Naive thymus-derived CD8-positive, alpha-beta T cell (primary cell): ENCODE data around the gene ITIH4. TPM values are rescaled to one million over a fixed set of nuclear protein-coding genes. Genes with fewer than 3 reads are reported as not detected.

Experiments used
- ATAC-seq, 2 donors: fragments of 150-1000 bp; cut with Tn5 transposase in 1 of 2; sonication (Bioruptor Pico), chemical (Tn5 transposase) in 1 of 2; 1 replicate in 1 of 2; 2 replicates in 1 of 2; pipeline ENCODE4 v1.10.0; 2021; ENCODE audit warnings: mild to moderate bottlenecking in 2 of 2, moderate library complexity in 2 of 2
- POLR2A ChIA-PET: fragments of 350-600 bp; sonication (Branson Sonifier 250); formaldehyde crosslinking; loops from one replicate; lab custom pipeline; 2021; ENCODE audit warnings: antibody characterized with exemption; lab: Charles Lee
- DNase-seq, 10 donors: peaks; one replicate each; pipeline versions ENCODE4 v3.0.0 to v3.0.0-alpha.2; 2020 to 2022
- H3K27ac Mint-ChIP-seq, 10 donors: one replicate each; pipeline ENCODE4 v1.8.0; 2020 to 2022; ENCODE audit warnings: mild to moderate bottlenecking in 10 of 10, mixed read lengths in 10 of 10, moderate library complexity in 4 of 10, inconsistent platforms in 1 of 10
- H3K27me3 Mint-ChIP-seq, 5 donors: one replicate each; pipeline ENCODE4 v1.8.0; 2021 to 2022; ENCODE audit warnings: mixed read lengths in 5 of 5
- H3K36me3 Mint-ChIP-seq, 3 donors: one replicate each; pipeline ENCODE4 v1.8.0; 2020 to 2022; ENCODE audit warnings: mixed read lengths in 3 of 3, mild to moderate bottlenecking in 2 of 3, inconsistent platforms in 1 of 3
- H3K4me1 Mint-ChIP-seq, 4 donors: one replicate each; pipeline ENCODE4 v1.8.0; 2021 to 2022; ENCODE audit warnings: mixed read lengths in 4 of 4
- H3K4me3 Mint-ChIP-seq, 10 donors: one replicate each; pipeline ENCODE4 v1.8.0; 2020 to 2022; ENCODE audit warnings: mild to moderate bottlenecking in 10 of 10, mixed read lengths in 10 of 10, moderate library complexity in 6 of 10, inconsistent platforms in 1 of 10
- H3K9me3 Mint-ChIP-seq, 9 donors: one replicate each; pipeline ENCODE4 v1.8.0; 2020 to 2022; ENCODE audit warnings: mixed read lengths in 9 of 9, mild to moderate bottlenecking in 3 of 9, inconsistent platforms in 1 of 9, moderate library complexity in 1 of 9
- polyA plus RNA-seq, 3 donors: library from polyadenylated mRNA; unstranded; fragments of 300-500 nt; fragmentation: Illumina TruSeq; gene quantifications; one replicate each; pipeline ENCODE4 v1.2.3, GENCODE V29; 2021
- total RNA-seq, 8 experiments: library from RNA in 2 of 8; stranded (reverse) in 2 of 8; gene quantifications; one replicate each; pipeline ENCODE4 v1.2.3 and lab custom pipeline; 2021 to 2026

Gene ITIH4
- total and polyA plus RNA-seq, 5 experiments from 2014 or later = 0.05 to 32.6 (median 14.7) TPM; not detected in 1

DNA sequence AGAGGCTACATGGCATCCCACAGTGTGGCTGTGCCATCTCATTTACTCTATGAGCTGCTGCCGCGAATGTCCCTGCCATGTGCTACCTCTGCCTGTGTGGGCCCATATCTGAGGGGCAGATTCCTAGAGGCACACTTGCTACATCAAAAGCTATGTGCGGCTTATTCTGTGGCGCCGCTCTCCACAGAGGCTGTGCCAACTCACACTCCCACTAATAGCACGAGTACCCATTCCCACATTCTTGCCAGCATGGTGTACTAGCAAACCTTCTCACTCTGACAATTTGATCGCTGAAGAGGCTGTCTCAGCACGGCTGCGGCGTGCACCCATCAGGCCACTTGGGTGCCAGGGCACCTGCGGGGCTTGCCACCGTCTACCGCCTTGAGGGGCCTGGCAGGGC lies 35.5 kb upstream of the ITIH4 start:
- POLR2A ChIA-PET = no interaction called here
- H3K36me3 Mint-ChIP-seq = peaks cover 8 to 17% (median 15%) of the 10 kb centered on the region in 3 donors
- no peak overlapping the region for H3K4me3 Mint-ChIP-seq
- H3K4me1 Mint-ChIP-seq = peaks cover 1 to 22% (median 7%) of the 10 kb centered on the region in 4 donors
- DNase-seq = no peak
- no peak for ATAC-seq
- H3K9me3 Mint-ChIP-seq = peaks cover 3 to 20% (median 11%) of the 10 kb centered on the region in 9 donors
- no peak overlapping the region for H3K27ac Mint-ChIP-seq
- H3K27me3 Mint-ChIP-seq = no peaks in the 10 kb centered on the region

DNA sequence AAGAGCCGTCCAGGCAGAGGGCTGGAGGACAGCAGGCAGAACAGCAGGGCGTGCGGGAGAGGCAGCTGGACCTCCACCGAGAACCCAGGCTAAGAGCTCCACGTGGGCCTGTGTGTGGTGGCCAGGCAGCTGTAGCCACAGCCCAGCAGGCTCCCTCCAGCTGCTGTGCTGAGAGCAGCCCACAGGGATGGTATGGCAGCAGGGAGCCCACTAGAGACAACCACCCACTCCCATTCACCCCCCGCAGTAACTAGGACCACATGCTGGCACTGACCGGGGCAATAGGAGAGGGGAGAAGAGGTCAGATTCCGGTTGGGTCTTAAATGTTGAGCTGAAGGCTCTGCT lies 29.9 kb upstream of the ITIH4 start:
- H3K4me3 Mint-ChIP-seq = no peak overlapping the region
- H3K4me1 Mint-ChIP-seq = peaks cover 0 to 25% (median 11%) of the 10 kb centered on the region in 4 donors
- DNase-seq (peak in 1 of 10 donors; percentile 54), ATAC-seq (no peak)
- H3K27me3 Mint-ChIP-seq = no peaks in the 10 kb centered on the region
- peaks cover 0 to 11% (median 3%) of the 10 kb centered on the region in 3 donors for H3K36me3 Mint-ChIP-seq
- peaks cover 0 to 16% (median 3%) of the 10 kb centered on the region in 9 donors for H3K9me3 Mint-ChIP-seq
- H3K27ac Mint-ChIP-seq = peak overlapping the region in 3 of 10 donors; percentile 7 to 41 (median 24)
- POLR2A ChIA-PET = interaction anchor here (1.4 kb wide), 1 partner anchor 36 kb away, joined by 3 read pairs; no protein-coding TSS in a partner anchor

DNA sequence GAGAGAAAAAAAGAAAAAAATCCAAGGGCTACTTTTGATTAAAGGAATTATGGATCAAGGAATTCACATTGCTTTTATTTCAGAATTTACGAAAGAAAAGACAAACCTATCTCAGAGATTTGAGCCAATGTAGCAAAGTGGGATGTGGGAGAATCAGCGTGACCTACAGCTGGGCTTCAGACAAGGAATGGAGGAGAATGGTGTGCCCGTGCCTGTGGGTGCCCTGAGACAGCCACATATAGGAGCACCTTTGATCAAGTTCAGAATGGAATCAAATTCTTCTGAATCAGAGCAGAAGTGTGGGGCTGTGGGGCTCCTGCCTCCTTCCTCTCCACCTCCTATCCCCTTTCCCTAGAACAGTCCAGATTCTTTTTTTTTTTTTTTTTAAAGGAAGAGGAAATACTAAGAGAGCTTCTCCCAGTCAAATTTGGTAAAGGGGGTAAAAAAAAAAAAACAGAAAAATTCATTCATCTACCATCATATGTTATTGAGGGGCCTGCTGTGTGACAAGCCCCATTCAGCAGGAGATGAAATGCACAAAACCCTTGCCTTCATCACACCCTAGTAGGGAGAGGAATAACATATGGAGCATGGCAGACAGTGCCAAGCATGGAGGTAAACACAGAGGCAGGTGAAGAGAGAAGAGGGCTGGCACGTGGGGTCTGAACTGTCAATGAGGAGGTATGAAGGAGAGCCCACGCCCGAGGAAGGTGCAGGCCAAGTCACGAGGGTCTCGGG lies 29.4 kb upstream of the ITIH4 start:
- POLR2A ChIA-PET = interaction anchor here (1.4 kb wide), 1 partner anchor 37 kb away, joined by 3 read pairs; no protein-coding TSS in a partner anchor
- DNase-seq (no peak), ATAC-seq (no peak)
- peaks cover 0 to 12% (median 0%) of the 10 kb centered on the region in 3 donors for H3K36me3 Mint-ChIP-seq
- H3K4me3 Mint-ChIP-seq = no peak overlapping the region
- peaks cover 0 to 25% (median 11%) of the 10 kb centered on the region in 4 donors for H3K4me1 Mint-ChIP-seq
- H3K27me3 Mint-ChIP-seq = no peaks in the 10 kb centered on the region
- peak overlapping the region in 3 of 10 donors; percentile 7 to 41 (median 24) for H3K27ac Mint-ChIP-seq
- H3K9me3 Mint-ChIP-seq = peaks cover 0 to 10% (median 0%) of the 10 kb centered on the region in 9 donors

DNA sequence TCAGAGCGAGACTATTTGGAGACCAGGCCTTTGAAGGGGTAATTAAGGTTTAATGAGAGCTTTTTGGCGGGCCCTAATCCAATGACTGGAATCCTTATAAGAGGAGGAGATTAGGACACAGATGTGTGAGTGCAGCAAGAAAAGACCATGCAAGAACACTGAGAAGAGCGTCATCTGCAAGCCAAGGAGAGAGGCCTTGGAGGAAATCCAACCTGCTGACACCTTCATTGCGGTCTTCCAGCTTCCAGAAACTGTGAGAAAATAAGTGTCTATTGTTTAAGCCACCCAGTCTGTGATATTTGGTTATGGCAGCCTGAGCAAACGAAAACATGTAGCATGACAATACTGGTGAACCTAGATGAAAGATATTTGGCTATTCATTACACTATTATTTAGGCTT lies 27.4 kb upstream of the ITIH4 start:
- POLR2A ChIA-PET = no interaction called here
- peaks cover 0 to 24% (median 11%) of the 10 kb centered on the region in 4 donors for H3K4me1 Mint-ChIP-seq
- peaks cover 0 to 16% (median 0%) of the 10 kb centered on the region in 3 donors for H3K36me3 Mint-ChIP-seq
- H3K27ac Mint-ChIP-seq = no peak overlapping the region
- no peak for DNase-seq
- no peak for ATAC-seq
- H3K4me3 Mint-ChIP-seq = no peak overlapping the region
- no peaks in the 10 kb centered on the region for H3K9me3 Mint-ChIP-seq
- no peaks in the 10 kb centered on the region for H3K27me3 Mint-ChIP-seq

DNA sequence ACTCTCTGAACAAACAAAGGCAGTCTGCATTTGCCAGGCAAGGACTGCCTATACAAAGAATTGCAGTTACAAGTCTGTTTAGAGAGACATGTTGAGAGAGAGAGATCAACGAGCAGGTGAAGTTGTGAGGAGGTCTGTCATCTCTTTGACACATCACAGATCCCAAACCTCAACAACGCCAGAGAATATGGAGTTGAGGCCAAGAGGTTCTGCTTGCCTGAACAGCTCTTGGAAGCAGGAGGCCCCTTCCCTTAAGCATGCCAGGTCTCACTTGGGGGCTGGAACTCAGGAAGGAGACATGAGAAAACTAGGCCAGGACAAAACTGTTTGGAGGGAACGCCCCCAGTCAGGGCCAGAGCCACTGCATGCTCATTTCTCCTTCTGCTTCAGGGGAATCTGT lies 26.7 kb upstream of the ITIH4 start:
- POLR2A ChIA-PET = no interaction called here
- Mint-ChIP-seq H3K27ac (no peak overlapping the region), H3K4me1 (peaks cover 0 to 17% (median 10%) of the 10 kb centered on the region in 4 donors), H3K9me3 (no peaks in the 10 kb centered on the region), H3K36me3 (peaks cover 0 to 24% (median 2%) of the 10 kb centered on the region in 3 donors), H3K4me3 (no peak overlapping the region), H3K27me3 (no peaks in the 10 kb centered on the region)
- no peak for DNase-seq
- ATAC-seq = no peak

DNA sequence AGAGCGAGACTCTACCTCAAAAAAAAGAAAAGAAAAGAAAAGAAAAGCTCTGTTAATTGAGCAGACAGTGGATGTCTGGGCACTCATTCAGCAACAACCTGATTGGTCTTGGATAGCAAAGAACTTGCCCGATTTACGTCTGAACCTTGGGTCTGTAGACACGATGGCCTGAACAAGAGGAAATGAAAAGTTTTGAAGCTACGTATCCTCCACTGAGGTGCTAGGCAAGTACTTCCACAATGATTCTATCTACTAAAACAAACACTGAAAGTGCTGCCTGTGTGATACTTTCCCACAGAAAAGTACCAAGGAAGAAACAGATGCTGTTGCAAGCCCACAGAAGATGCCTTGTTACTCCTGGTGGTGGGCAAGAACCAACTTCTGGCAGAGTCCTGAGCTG lies 26.2 kb upstream of the ITIH4 start:
- no peak for ATAC-seq
- peaks cover 0 to 28% (median 5%) of the 10 kb centered on the region in 3 donors for H3K36me3 Mint-ChIP-seq
- POLR2A ChIA-PET = no interaction called here
- H3K9me3 Mint-ChIP-seq = no peaks in the 10 kb centered on the region
- no peak overlapping the region for H3K27ac Mint-ChIP-seq
- H3K4me1 Mint-ChIP-seq = peaks cover 0 to 13% (median 8%) of the 10 kb centered on the region in 4 donors
- no peak overlapping the region for H3K4me3 Mint-ChIP-seq
- DNase-seq = no peak
- H3K27me3 Mint-ChIP-seq = no peaks in the 10 kb centered on the region

DNA sequence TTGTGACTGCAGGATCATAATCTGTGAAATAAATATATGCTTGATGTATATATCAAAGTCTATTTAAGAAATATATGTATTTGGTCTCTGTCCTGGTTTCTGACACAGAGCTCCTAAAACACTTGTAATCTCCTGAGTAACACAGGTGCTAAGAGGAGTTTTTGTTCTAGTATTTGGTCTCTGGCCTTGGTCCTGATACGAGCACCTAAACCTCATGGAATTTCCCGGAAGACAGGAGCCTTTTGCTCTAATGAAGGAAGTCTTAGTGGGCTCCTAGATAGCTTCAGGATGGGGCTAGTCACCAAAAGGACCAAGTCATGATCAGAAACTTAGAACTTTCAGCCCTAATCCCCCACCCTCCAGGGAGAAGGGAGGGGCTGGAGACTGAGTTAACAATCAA lies 23.5 kb upstream of the ITIH4 start:
- Mint-ChIP-seq H3K4me3 (no peak overlapping the region), H3K27me3 (no peaks in the 10 kb centered on the region), H3K36me3 (peaks cover 0 to 41% (median 5%) of the 10 kb centered on the region in 3 donors), H3K4me1 (peaks cover 0 to 5% (median under 1%) of the 10 kb centered on the region in 4 donors), H3K27ac (no peak overlapping the region), H3K9me3 (no peaks in the 10 kb centered on the region)
- ATAC-seq = no peak
- POLR2A ChIA-PET = interaction anchor here (0.6 kb wide), 1 partner anchor 229 kb away, joined by 10 read pairs; no protein-coding TSS in a partner anchor
- DNase-seq = no peak

DNA sequence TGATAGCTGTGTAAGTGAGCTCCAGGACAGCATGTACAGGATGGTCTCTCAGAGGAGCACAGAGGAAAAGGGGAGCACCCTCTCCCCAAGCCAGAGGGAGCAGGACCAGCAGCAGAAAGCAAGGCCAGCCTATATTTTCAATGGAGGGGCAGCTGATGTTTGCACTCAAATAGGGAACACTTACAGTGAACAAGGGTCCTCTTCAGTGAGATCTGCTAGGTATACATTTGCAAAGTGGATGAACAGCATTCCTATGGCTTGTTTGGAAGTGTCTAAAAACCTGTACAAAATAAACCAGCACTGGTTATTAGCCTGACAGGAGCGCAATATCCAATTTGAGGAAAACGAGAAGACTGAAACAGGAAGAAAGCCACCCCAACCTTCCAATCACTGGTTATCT lies 21.9 kb upstream of the ITIH4 start:
- DNase-seq (no peak), ATAC-seq (no peak)
- peaks cover 0 to 3% (median under 1%) of the 10 kb centered on the region in 4 donors for H3K4me1 Mint-ChIP-seq
- H3K36me3 Mint-ChIP-seq = peaks cover 0 to 52% (median 5%) of the 10 kb centered on the region in 3 donors
- no peaks in the 10 kb centered on the region for H3K27me3 Mint-ChIP-seq
- no peak overlapping the region for H3K4me3 Mint-ChIP-seq
- POLR2A ChIA-PET = no interaction called here
- H3K27ac Mint-ChIP-seq = no peak overlapping the region
- no peaks in the 10 kb centered on the region for H3K9me3 Mint-ChIP-seq

DNA sequence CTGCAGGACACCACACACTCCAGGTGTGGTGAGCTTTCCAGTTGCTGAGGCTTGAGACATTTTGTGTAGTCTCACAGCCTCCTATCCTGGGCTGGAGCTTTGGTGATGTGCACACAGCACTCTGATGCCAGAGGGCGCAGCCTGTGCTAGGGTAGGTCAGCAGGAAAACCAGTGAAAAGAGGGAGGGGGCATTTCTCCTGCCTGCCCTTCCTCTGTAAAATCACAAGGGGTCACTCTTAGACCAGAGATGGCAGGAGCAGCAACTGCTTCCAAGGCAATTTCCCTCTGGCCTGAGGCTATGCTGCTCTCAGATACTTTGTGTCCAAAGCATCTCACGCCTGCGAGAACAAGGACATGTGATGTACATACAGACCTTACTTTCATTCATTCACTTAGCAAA lies 20.9 kb upstream of the ITIH4 start:
- H3K4me3 Mint-ChIP-seq = no peak overlapping the region
- H3K4me1 Mint-ChIP-seq = peaks cover 0 to 3% (median under 1%) of the 10 kb centered on the region in 4 donors
- peak overlapping the region in 1 of 10 donors; percentile 40 for H3K27ac Mint-ChIP-seq
- no peaks in the 10 kb centered on the region for H3K9me3 Mint-ChIP-seq
- H3K36me3 Mint-ChIP-seq = peaks cover 0 to 51% (median 5%) of the 10 kb centered on the region in 3 donors
- POLR2A ChIA-PET = interaction anchor here (0.5 kb wide), 1 partner anchor 135 kb away, joined by 4 read pairs; no protein-coding TSS in a partner anchor
- no peaks in the 10 kb centered on the region for H3K27me3 Mint-ChIP-seq
- DNase-seq = peak in 5 of 10 donors; percentile 4 to 28 (median 23)
- ATAC-seq = peak; percentile 49 to 53

DNA sequence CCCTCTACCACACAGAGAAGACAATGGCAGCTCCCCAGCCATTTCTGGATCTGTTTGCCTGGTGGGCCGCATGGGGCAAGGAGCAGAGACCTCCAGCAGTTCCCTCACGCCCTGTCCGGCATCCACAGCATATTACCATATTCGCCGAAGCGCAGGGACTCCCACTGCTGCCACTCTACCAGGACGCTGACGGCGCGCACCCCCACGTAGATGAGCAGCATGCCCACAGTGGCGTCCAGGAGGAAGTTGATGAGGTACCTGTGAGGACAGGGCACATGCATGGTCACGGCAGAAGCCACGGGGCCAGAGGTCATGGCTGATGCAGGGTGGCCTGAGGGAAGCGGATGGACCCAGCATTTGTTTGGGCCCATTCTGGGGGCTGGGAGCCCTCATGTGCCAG lies 19.2 kb upstream of the ITIH4 start:
- no peaks in the 10 kb centered on the region for H3K9me3 Mint-ChIP-seq
- H3K36me3 Mint-ChIP-seq = peaks cover 0 to 47% (median 5%) of the 10 kb centered on the region in 3 donors
- H3K27ac Mint-ChIP-seq = peak overlapping the region in 1 of 10 donors; percentile 41

DNA sequence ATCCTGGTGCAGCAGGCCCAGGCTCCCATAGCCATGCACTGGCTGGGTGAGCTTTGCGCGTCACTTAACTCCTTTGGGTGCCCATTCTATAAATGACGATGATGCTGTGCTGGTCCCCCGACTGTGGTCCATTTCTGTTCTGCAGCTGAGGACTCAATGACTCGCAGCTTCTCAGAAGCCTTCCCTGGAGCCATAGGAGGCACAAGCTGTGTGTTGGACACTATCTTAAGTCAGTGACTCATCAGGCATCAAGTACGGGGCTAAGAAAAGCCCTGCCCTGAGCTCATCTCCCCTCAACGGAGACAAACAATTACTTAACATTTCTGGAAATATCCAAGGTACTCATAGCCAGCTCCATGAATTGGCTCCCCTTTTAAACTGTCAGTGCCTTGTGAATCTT lies 18.1 kb upstream of the ITIH4 start:
- no peak overlapping the region for H3K4me3 Mint-ChIP-seq

More for the DNA sequence above, 19.2 kb upstream of the ITIH4 start:
- DNase-seq (no peak), ATAC-seq (no peak)
- H3K4me1 Mint-ChIP-seq = peaks cover 0 to 4% (median 0%) of the 10 kb centered on the region in 4 donors
- no peak overlapping the region for H3K4me3 Mint-ChIP-seq
- no peaks in the 10 kb centered on the region for H3K27me3 Mint-ChIP-seq
- POLR2A ChIA-PET = no interaction called here

DNA sequence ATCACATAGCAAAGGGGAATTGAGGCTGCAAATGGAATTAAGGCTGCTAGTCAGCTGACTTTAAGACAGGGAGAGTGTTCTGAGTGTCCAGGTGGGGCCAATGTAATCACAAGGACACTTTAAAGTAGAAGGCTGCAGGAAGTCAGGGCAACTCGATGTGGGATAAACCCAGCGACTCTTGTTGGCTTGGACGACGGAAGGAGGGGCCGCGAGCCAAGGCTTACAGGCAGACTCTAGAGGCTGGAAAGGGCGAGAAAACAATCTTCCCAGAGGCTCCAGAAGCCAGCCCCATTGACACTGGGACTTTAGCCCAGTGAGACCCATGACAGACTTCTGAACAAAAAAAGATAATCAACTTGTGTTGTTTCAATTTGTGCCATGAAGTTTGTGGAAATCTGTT lies 17.3 kb upstream of the ITIH4 start:
- peaks cover 0 to 5% (median 0%) of the 10 kb centered on the region in 4 donors for H3K4me1 Mint-ChIP-seq
- ATAC-seq (no peak), DNase-seq (no peak)
- POLR2A ChIA-PET = no interaction called here
- no peak overlapping the region for H3K4me3 Mint-ChIP-seq
- no peaks in the 10 kb centered on the region for H3K9me3 Mint-ChIP-seq
- peak overlapping the region in 1 of 10 donors; percentile 60 for H3K27ac Mint-ChIP-seq
- no peaks in the 10 kb centered on the region for H3K27me3 Mint-ChIP-seq
- peaks cover 0 to 47% (median 7%) of the 10 kb centered on the region in 3 donors for H3K36me3 Mint-ChIP-seq

More for the DNA sequence above, 18.1 kb upstream of the ITIH4 start:
- Mint-ChIP-seq H3K36me3 (peaks cover 0 to 52% (median 7%) of the 10 kb centered on the region in 3 donors), H3K9me3 (no peaks in the 10 kb centered on the region), H3K27me3 (no peaks in the 10 kb centered on the region), H3K4me1 (peaks cover 0 to 5% (median 0%) of the 10 kb centered on the region in 4 donors), H3K27ac (no peak overlapping the region)
- DNase-seq (no peak), ATAC-seq (no peak)
- POLR2A ChIA-PET = no interaction called here

DNA sequence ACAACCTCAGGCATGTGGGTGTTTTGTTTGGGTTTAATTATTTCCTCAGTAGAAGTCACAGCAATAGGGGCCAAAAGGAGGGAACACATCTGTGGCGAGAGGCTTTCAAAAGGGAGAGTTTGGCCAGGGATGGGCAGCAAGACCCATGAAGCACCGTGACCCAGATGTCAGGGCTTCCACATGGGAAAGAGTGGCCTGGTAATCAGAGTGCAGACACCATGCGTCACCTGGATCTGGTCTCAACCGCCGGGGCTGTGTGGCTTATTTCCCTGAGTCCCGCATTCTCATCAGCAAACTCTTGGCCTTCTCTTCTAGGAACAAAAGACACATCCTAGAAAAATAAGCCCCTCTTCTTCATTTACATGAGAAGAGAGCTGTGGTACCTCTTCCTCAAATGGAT lies 16.8 kb upstream of the ITIH4 start:
- no peak for ATAC-seq
- H3K36me3 Mint-ChIP-seq = peaks cover 0 to 47% (median 10%) of the 10 kb centered on the region in 3 donors

More for the DNA sequence above, 16.8 kb upstream of the ITIH4 start:
- H3K4me3 Mint-ChIP-seq = no peak overlapping the region
- no peak for DNase-seq
- no peaks in the 10 kb centered on the region for H3K27me3 Mint-ChIP-seq
- POLR2A ChIA-PET = no interaction called here
- no peak overlapping the region for H3K27ac Mint-ChIP-seq
- H3K9me3 Mint-ChIP-seq = no peaks in the 10 kb centered on the region
- H3K4me1 Mint-ChIP-seq = peaks cover 0 to 5% (median 0%) of the 10 kb centered on the region in 4 donors
